Caco-2 (cell line): ENCODE data around the gene PAX5. TPM values are rescaled to one million over a fixed set of nuclear protein-coding genes. Genes with fewer than 3 reads are reported as not detected.

ENCODE experiments used
- BruUV-seq: library from RNA; stranded (reverse); fragments of 400-500 nt; replicated peaks from 2 replicates; lab custom pipeline; 2021; lab: Mats Ljungman, UMichigan
- CTCF ChIA-PET: fragments of 300-600 bp; sonication (Branson Sonifier 250); formaldehyde crosslinking; loops from one replicate; lab custom pipeline; 2022; ENCODE audit warnings: antibody characterized with exemption; lab: Charles Lee
- POLR2A ChIA-PET: fragments of 300-600 bp; sonication (Branson Sonifier 250); formaldehyde crosslinking; loops from one replicate; lab custom pipeline; 2022; ENCODE audit warnings: antibody characterized with exemption; lab: Charles Lee
- DNase-seq, 2 experiments: peaks; one replicate each; pipeline versions ENCODE4 v3.0.0 to v3.0.0-alpha.2; 2020 to 2022
- H3K27me3 ChIP-seq: replicated peaks from 2 replicates; pipeline ENCODE4 v1.6.0; 2011; ENCODE audit warnings: low read length; ENCODE audit not compliant: control insufficient read depth, insufficient read depth
- H3K36me3 ChIP-seq: 2 replicates; pipeline ENCODE4 v1.5.1; 2011; ENCODE audit warnings: low read length; ENCODE audit not compliant: control insufficient read depth, insufficient read depth
- H3K4me1 ChIP-seq: fragments of 250-450 bp; sonication (Bioruptor Pico); 2 replicates; pipeline ENCODE4 v1.5.1; 2020; ENCODE audit warnings: mild to moderate bottlenecking
- H3K4me3 ChIP-seq: 2 replicates; pipeline ENCODE4 v1.5.1; 2011; ENCODE audit warnings: low read depth, mild to moderate bottlenecking, control low read depth, low read length
- H3K9me3 ChIP-seq: fragments of 250-450 bp; sonication (Bioruptor Pico); 2 replicates; pipeline ENCODE4 v1.5.1; 2020; ENCODE audit warnings: mild to moderate bottlenecking, moderate library complexity
- H3K27ac Mint-ChIP-seq: one replicate; pipeline ENCODE4 v1.8.0; 2022; ENCODE audit warnings: mixed read lengths; ENCODE audit not compliant: unreplicated experiment
- H3K27me3 Mint-ChIP-seq: one replicate; pipeline ENCODE4 v1.8.0; 2022; ENCODE audit warnings: mixed read lengths; ENCODE audit not compliant: insufficient read depth, unreplicated experiment
- H3K36me3 Mint-ChIP-seq: one replicate; pipeline ENCODE4 v1.8.0; 2022; ENCODE audit warnings: mild to moderate bottlenecking, mixed read lengths; ENCODE audit not compliant: insufficient read depth, unreplicated experiment
- H3K4me1 Mint-ChIP-seq: one replicate; pipeline ENCODE4 v1.8.0; 2022; ENCODE audit warnings: low read depth, mixed read lengths; ENCODE audit not compliant: unreplicated experiment
- H3K4me3 Mint-ChIP-seq: one replicate; pipeline ENCODE4 v1.8.0; 2022; ENCODE audit warnings: mild to moderate bottlenecking, moderate library complexity, mixed read lengths; ENCODE audit not compliant: unreplicated experiment
- H3K9me3 Mint-ChIP-seq: one replicate; pipeline ENCODE4 v1.8.0; 2022; ENCODE audit warnings: mixed read lengths; ENCODE audit not compliant: unreplicated experiment
- intact Hi-C: fragments of 100-400 bp; cut with micrococcal nuclease; formaldehyde crosslinking; loops from one replicate; pipeline ENCODE4 v1.10.0; 2022; ENCODE audit not compliant: unreplicated experiment
- total RNA-seq: library from RNA; stranded (reverse); gene quantifications from 2 replicates; pipeline ENCODE4 v1.2.3, GENCODE V29; 2022
- TF ChIP-seq, protein P1 (sequence below), 2 experiments: fragments of 200-600 bp in 1 of 2; IDR thresholded peaks; 1 replicate in 1 of 2; 2 replicates in 1 of 2; pipeline versions ENCODE4 v1.5.1 to v1.8.0; 2011 to 2022; ENCODE audit warnings: antibody characterized with exemption in 1 of 2, control low read depth in 1 of 2, inconsistent platforms in 1 of 2, low read depth in 1 of 2, low read length in 1 of 2, mild to moderate bottlenecking in 1 of 2, moderate library complexity in 1 of 2; ENCODE audit not compliant: insufficient read depth in 1 of 2, severe bottlenecking in 1 of 2, unreplicated experiment in 1 of 2

Gene PAX5
- total RNA-seq, 1 experiment from 2014 or later = not detected

DNA sequence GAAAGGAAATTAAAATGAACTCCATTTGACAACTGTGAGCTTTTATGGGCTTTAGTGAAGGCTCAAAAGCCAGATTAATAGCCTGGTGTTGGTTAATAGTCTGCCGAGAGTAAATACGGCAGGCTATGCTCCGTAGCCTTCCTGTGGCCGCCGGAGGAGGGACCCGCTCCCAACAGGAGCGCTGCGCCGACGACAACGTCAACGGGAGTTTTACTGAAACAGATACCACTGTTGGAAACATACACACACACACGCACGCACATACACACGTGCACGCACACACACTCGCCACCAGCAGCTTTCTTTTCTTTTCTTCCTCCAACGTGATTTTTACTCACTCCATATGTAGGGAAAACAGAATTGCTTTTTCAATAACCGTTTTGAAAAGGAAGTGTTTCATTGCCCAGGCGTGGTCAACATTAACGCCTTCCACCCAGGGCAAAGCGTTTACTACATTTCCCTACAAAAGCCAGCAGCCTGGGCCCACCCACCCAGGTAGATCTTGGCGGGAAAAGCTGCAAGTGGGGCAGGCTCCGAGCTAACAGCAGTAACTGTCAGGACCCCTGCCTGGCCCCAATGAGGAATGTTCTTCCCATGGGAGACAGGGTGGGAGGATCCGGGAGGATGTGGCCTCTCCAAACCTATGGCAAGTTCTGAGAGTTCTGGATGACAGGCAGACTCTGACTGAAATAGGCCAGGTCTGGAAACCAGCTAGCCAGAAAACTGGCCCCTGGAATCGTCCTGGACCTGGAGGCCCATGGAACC is 72.3 kb downstream of the PAX5 start:
- Histone ChIP-seq H3K4me3 (no peak overlapping the region), H3K27me3 (no peaks in the 10 kb centered on the region; the same call in 1 of the 2 replicates), H3K9me3 (no peaks in the 10 kb centered on the region), H3K4me1 (no peaks in the 10 kb centered on the region), H3K36me3 (no peaks in the 10 kb centered on the region)
- Mint-ChIP-seq H3K4me1 (no peaks in the 10 kb centered on the region), H3K27me3 (peaks cover 6% of the 10 kb centered on the region), H3K4me3 (no peak overlapping the region), H3K36me3 (no peaks in the 10 kb centered on the region), H3K9me3 (no peaks in the 10 kb centered on the region), H3K27ac (no peak overlapping the region)
- ChIA-PET CTCF (no interaction called here), POLR2A (interaction anchor here (0.6 kb wide), 1 partner anchor 391 kb away, joined by 4 read pairs; no protein-coding TSS in a partner anchor)
- DNase-seq = no peak
- no TSS peak for BruUV-seq
- intact Hi-C loops = no loop called here
- TF ChIP-seq, protein P1, sequence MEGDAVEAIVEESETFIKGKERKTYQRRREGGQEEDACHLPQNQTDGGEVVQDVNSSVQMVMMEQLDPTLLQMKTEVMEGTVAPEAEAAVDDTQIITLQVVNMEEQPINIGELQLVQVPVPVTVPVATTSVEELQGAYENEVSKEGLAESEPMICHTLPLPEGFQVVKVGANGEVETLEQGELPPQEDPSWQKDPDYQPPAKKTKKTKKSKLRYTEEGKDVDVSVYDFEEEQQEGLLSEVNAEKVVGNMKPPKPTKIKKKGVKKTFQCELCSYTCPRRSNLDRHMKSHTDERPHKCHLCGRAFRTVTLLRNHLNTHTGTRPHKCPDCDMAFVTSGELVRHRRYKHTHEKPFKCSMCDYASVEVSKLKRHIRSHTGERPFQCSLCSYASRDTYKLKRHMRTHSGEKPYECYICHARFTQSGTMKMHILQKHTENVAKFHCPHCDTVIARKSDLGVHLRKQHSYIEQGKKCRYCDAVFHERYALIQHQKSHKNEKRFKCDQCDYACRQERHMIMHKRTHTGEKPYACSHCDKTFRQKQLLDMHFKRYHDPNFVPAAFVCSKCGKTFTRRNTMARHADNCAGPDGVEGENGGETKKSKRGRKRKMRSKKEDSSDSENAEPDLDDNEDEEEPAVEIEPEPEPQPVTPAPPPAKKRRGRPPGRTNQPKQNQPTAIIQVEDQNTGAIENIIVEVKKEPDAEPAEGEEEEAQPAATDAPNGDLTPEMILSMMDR (IDR thresholded peaks at IDR 0.05; ENCODE audit: insufficient read depth in 1 of 2, low read depth in 1 of 2, low read length in 1 of 2, severe bottlenecking in 1 of 2, unreplicated experiment in 1 of 2) = no peak

- Mint-ChIP-seq H3K4me1 (no peaks in the 10 kb centered on the region), H3K36me3 (no peaks in the 10 kb centered on the region), H3K4me3 (no peak overlapping the region), H3K27ac (no peak overlapping the region), H3K27me3 (peaks cover 6% of the 10 kb centered on the region), H3K9me3 (no peaks in the 10 kb centered on the region)
- ChIA-PET POLR2A (interaction anchor here (0.6 kb wide), 1 partner anchor 392 kb away, joined by 4 read pairs; no protein-coding TSS in a partner anchor), CTCF (no interaction called here)
- Histone ChIP-seq H3K4me1 (no peaks in the 10 kb centered on the region), H3K36me3 (no peaks in the 10 kb centered on the region), H3K27me3 (no peaks in the 10 kb centered on the region; the same call in 1 of the 2 replicates), H3K9me3 (no peaks in the 10 kb centered on the region), H3K4me3 (no peak overlapping the region)
- no peak for DNase-seq
- TF ChIP-seq, protein P1 (IDR thresholded peaks at IDR 0.05; ENCODE audit: insufficient read depth in 1 of 2, low read depth in 1 of 2, low read length in 1 of 2, severe bottlenecking in 1 of 2, unreplicated experiment in 1 of 2) = no peak
- intact Hi-C loops = no loop called here
- BruUV-seq = no TSS peak
These were observed 73.0 kb downstream of the PAX5 start for GRCh38 chr9:36961051-36961450.

GRCh38 chr9:36960575-36960955 is 73.5 kb downstream of the PAX5 start:
- no peaks in the 10 kb centered on the region for H3K36me3 ChIP-seq
- H3K27ac Mint-ChIP-seq = no peak overlapping the region
- peaks cover 6% of the 10 kb centered on the region for H3K27me3 Mint-ChIP-seq
- CTCF ChIA-PET = no interaction called here
- H3K4me3 Mint-ChIP-seq = no peak overlapping the region
- no peak for DNase-seq
- intact Hi-C loops = no loop called here
- H3K9me3 Mint-ChIP-seq = no peaks in the 10 kb centered on the region
- no peaks in the 10 kb centered on the region for H3K36me3 Mint-ChIP-seq
- no TSS peak for BruUV-seq
- no peaks in the 10 kb centered on the region for H3K9me3 ChIP-seq
- no peaks in the 10 kb centered on the region for H3K4me1 ChIP-seq
- POLR2A ChIA-PET = no interaction called here
- H3K4me3 ChIP-seq = no peak overlapping the region
- no peaks in the 10 kb centered on the region; the same call in 1 of the 2 replicates for H3K27me3 ChIP-seq
- H3K4me1 Mint-ChIP-seq = no peaks in the 10 kb centered on the region
- TF ChIP-seq, protein P1 (IDR thresholded peaks at IDR 0.05; ENCODE audit: insufficient read depth in 1 of 2, low read depth in 1 of 2, low read length in 1 of 2, severe bottlenecking in 1 of 2, unreplicated experiment in 1 of 2) = no peak
